ENCODE measurements around the gene TRIO.

TRIO gene

DNA sequence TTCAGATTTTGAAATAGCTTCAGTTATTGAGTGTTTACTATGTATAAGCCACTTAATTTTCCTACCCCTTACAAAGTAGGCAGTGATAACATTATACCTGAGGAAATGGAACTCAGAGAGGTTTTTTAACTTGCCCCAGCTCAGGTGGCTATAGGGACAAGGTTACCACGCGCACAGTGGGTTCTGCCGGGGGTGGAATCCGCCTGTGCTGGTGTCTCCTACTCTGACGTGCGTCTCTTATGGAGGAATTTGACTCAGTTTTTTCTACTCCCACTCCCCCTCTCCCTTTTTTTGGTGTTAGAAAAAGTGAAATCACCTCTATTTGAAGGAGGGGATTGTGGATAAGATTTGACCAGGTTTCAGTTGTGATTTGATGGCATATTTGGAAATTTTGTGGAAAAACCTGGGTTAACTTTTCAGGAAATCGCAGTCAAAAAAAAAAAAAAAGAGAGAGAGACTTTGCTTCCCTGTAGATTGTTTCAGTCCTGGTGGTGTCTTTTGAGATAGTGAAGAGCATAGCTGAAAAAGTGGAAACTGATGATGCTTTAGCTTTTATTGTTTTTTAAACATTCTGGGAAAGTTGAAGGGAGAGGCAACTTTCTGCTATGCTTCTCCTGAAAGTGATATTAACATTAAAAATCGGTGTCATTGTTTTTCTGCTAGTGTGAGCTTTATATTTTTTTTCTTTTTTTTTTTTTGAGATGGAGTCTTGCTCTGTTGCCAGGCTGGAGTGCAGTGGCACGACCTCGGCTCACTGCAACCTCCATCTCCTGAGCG lies 15.9 kb downstream of the TRIO start:
- Histone ChIP-seq H3K36me3 (replicated peaks) (peaks cover 3% of the 10 kb centered on the region), H3K27ac (peak overlapping the region; percentile 22), H3K4me3 (ENCODE audit: low read depth, low read length) (no peak overlapping the region), H3K27me3 (replicated peaks) (no peaks in the 10 kb centered on the region)
- DNase-seq: no peak
- in situ Hi-C loops (cut with HindIII; ENCODE audit: low pct_ligation_motif_present, low sequenced_read_pairs): no loop called here
- TF ChIP-seq, protein P1, sequence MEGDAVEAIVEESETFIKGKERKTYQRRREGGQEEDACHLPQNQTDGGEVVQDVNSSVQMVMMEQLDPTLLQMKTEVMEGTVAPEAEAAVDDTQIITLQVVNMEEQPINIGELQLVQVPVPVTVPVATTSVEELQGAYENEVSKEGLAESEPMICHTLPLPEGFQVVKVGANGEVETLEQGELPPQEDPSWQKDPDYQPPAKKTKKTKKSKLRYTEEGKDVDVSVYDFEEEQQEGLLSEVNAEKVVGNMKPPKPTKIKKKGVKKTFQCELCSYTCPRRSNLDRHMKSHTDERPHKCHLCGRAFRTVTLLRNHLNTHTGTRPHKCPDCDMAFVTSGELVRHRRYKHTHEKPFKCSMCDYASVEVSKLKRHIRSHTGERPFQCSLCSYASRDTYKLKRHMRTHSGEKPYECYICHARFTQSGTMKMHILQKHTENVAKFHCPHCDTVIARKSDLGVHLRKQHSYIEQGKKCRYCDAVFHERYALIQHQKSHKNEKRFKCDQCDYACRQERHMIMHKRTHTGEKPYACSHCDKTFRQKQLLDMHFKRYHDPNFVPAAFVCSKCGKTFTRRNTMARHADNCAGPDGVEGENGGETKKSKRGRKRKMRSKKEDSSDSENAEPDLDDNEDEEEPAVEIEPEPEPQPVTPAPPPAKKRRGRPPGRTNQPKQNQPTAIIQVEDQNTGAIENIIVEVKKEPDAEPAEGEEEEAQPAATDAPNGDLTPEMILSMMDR (IDR thresholded peaks at IDR 0.05; ENCODE audit: low read depth, low read length, missing control alignments): no peak

DNA sequence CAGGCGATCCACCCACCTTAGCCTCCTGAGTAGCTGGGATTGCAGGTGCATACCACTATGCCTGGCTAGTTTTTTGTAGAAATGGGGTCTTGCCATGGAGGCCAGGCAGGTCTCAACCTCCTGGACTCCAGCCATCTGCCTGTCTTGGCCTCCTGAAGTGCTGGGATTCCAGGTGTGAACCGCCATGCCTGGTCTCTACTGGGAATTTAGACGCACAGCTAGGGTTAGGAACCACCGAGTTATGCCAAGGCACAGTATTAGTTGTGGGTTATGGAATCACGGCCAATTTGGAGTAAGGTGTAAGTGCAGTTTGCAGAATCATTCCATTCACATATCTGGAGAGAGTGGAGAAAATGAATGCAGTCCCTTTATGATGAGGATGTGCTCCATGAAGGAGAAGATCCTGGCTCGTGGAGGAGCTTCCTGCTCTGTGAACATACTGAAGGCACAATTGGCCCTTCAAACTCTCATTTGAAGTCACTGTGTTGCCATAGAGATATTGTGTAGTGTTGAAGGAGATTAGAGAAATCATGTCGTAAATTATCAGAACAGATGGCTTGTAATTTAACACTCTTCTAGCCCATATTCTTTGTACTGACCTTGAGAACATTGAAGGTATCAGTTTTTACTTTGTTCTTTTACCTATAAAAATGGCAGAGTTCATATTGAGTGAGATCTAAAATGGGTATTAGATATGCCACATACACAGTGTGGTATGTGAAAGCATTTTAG lies 18.8 kb downstream of the TRIO start:
- H3K4me3 ChIP-seq (ENCODE audit: low read depth, low read length): no peak overlapping the region
- no peak for DNase-seq
- in situ Hi-C loops (cut with HindIII; ENCODE audit: low pct_ligation_motif_present, low sequenced_read_pairs): no loop called here
- TF ChIP-seq, protein P1 (IDR thresholded peaks at IDR 0.05; ENCODE audit: low read depth, low read length, missing control alignments): no peak
- no peak overlapping the region for H3K27ac ChIP-seq
- peaks cover 15% of the 10 kb centered on the region for H3K36me3 ChIP-seq (replicated peaks)
- H3K27me3 ChIP-seq (replicated peaks): no peaks in the 10 kb centered on the region

DNA sequence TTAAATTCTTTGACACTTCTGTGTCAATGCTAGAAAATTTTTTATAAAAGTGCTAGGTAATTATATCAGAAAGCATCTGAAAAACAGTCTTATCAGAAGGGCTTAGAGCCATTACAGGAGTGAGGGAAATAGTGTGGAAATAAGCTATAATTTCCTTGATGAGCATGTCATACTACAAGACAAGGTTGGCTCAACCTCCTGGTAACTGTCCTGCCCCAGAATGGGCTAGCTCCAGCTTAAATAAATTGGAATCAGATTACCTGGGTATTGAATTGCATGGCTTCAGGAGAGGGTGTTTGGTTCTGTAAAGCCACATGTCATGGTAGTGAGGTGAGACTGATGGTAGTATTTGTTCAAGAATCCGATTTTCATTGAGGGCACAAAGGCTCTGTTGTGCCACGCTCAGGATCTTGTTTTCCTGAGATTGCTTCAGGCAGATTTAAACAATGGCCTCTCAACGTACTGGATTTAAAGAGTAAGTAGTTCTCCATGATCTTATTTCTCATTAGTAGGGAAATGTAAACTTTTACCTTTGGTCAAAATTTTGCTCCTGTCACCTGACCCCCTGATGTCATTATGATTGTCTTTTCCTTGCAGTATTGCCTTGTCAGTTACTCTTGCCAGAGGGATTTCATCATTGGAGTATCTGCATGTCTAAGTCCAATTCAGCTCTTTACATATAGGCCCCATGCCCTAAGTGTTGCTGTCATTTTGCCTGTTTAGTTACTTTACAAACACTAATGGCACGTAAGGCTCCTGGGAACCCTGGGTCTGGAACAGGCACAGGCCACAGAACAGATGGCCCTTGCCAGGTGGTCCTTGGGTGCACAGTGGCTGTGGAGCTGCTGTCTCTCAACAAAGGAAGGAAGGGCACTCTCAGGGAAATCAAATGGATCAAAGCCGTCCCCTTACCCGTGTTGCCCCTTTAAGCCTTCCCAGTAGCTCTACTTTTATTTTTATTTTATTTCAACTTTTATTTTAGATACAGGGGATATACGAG lies 21.3 kb downstream of the TRIO start:
- H3K27ac ChIP-seq: peak overlapping the region; percentile 91
- no peaks in the 10 kb centered on the region for H3K27me3 ChIP-seq (replicated peaks)
- H3K4me3 ChIP-seq (ENCODE audit: low read depth, low read length): no peak overlapping the region
- TF ChIP-seq, protein P1 (IDR thresholded peaks at IDR 0.05; ENCODE audit: low read depth, low read length, missing control alignments): no peak
- in situ Hi-C loops (cut with HindIII; ENCODE audit: low pct_ligation_motif_present, low sequenced_read_pairs): no loop called here
- peaks cover 15% of the 10 kb centered on the region for H3K36me3 ChIP-seq (replicated peaks)
- no peak for DNase-seq

DNA sequence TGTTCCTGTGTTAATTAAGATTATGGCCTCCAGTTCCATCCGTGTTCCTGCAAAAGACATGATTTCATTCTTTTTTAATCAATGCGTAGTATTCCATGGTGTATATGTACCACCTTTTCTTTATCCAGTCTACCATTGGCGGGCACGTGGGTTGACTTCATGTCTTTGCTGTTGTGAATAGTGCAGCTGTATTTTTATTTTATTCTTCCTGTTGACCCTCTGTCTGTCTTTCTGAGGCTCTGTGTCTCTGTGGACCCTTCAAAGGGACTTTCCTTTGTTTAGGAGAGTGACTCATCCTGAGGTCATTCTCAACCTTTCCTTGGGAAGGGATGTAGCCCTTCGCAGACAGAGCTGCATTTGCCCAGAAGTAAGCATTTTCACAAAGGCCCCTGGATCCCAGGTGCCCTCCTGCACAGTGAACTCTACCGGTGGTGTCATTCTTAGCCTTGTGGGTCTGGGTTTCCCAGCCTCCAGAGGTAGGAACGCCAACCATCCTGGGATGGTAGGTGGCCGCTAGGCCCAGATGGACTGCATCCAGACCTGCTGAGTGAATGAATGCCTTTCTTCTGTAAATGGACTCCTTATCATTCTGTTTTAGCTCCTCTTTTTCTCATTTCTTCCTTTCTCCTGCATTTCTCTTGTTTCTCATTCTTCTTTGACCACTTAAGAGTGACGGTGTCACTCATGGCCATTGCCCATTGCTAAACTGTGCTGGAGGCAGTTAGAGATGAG lies 22.4 kb downstream of the TRIO start:
- peaks cover 15% of the 10 kb centered on the region for H3K36me3 ChIP-seq (replicated peaks)
- H3K27me3 ChIP-seq (replicated peaks): no peaks in the 10 kb centered on the region
- no peak overlapping the region for H3K4me3 ChIP-seq (ENCODE audit: low read depth, low read length)
- peak; percentile 85 for DNase-seq
- TF ChIP-seq, protein P1 (IDR thresholded peaks at IDR 0.05; ENCODE audit: low read depth, low read length, missing control alignments): no peak
- peak overlapping the region; percentile 91 for H3K27ac ChIP-seq
- in situ Hi-C loops (cut with HindIII; ENCODE audit: low pct_ligation_motif_present, low sequenced_read_pairs): no loop called here

DNA sequence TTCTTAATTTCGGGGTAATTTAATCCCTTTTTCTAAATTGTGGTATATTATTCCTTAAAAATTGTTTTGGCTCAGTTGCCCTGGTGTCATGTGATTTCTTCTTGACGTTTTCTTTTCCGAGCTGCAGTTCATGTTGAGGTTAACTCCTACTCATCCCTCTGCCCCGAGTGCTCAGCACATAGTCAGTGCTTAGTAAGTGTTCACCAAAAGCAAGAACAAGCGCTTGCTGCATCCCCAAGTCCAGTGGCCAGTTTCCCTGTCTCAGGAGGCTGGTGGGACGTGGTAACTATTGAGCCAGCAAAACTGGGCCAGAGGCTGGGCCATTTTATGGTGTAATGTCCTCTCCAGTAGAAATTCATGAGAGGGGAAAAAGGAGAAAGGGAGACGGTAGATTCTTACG lies 23.3 kb downstream of the TRIO start:
- no peak for DNase-seq
- TF ChIP-seq, protein P1 (IDR thresholded peaks at IDR 0.05; ENCODE audit: low read depth, low read length, missing control alignments): no peak
- Histone ChIP-seq H3K27me3 (replicated peaks) (no peaks in the 10 kb centered on the region), H3K36me3 (replicated peaks) (peaks cover 15% of the 10 kb centered on the region), H3K27ac (peak overlapping the region; percentile 91), H3K4me3 (ENCODE audit: low read depth, low read length) (no peak overlapping the region)
- in situ Hi-C loops (cut with HindIII; ENCODE audit: low pct_ligation_motif_present, low sequenced_read_pairs): no loop called here
